Upper lobe of left lung (tissue), 6 donors: ENCODE measurements around the gene ASH1L. TPM values are rescaled to one million over a fixed set of nuclear protein-coding genes. Genes with fewer than 3 reads are reported as not detected.
"Not testable (repeated sequence)": the region's sequence is repeated elsewhere in the genome, so short reads cannot be mapped to it uniquely, and the experiment has no call there.

ENCODE experiments used
- ATAC-seq, 2 donors: fragments of 200-7000 bp; cut with Tn5 transposase; one replicate each; pipeline ENCODE4 v1.9.1; 2022; ENCODE audit warnings: mild to moderate bottlenecking in 2 of 2, moderate library complexity in 2 of 2; ENCODE audit not compliant: low FRiP score in 2 of 2
- DNase-seq, 2 donors: peaks; one replicate each; pipeline ENCODE4 v3.0.0-alpha.2; 2019 to 2020
- H3K27ac ChIP-seq, 4 donors: fragments of 200-600 bp; sonication (generic); one replicate each; pipeline ENCODE4 v1.5.1; 2016 to 2019
- H3K27me3 ChIP-seq, 4 donors: fragments of 200-600 bp; sonication (generic); one replicate each; pipeline ENCODE4 v1.5.1; 2017 to 2019
- H3K36me3 ChIP-seq, 4 donors: fragments of 200-600 bp; sonication (generic); one replicate each; pipeline ENCODE4 v1.5.1; 2016 to 2019
- H3K4me1 ChIP-seq, 4 donors: fragments of 200-600 bp; sonication (generic); one replicate each; pipeline ENCODE4 v1.5.1; 2018 to 2019
- H3K4me3 ChIP-seq, 4 donors: fragments of 200-600 bp; sonication (generic); one replicate each; pipeline ENCODE4 v1.5.1; 2017 to 2019; ENCODE audit warnings: mild to moderate bottlenecking in 2 of 4, moderate library complexity in 1 of 4
- H3K9me3 ChIP-seq, 4 donors: fragments of 200-600 bp; sonication (generic); one replicate each; pipeline ENCODE4 v1.5.1; 2018 to 2019
- EP300 ChIP-seq, 4 donors: sonication (generic); formaldehyde crosslinking; IDR thresholded peaks; one replicate each; pipeline ENCODE4 v1.5.1; 2017; ENCODE audit warnings: antibody characterized with exemption in 4 of 4, control low read depth in 2 of 4
- POLR2A ChIP-seq, 4 donors: fragments of 450-650 bp; IDR thresholded peaks; one replicate each; pipeline ENCODE4 v1.5.1; 2016 to 2017; ENCODE audit warnings: antibody characterized with exemption in 4 of 4, mild to moderate bottlenecking in 2 of 4
- POLR2AphosphoS5 ChIP-seq, 2 donors: sonication (generic); formaldehyde crosslinking; IDR thresholded peaks; one replicate each; pipeline ENCODE4 v1.5.1; 2017; ENCODE audit warnings: antibody characterized with exemption in 2 of 2
- WGBS, 2 donors: methylation state at CpG; one replicate each; pipeline ENCODE4 v1.1.5; 2017 to 2018; 5-methylcytosine and 5-hydroxymethylcytosine counted together
- total RNA-seq, 6 donors: library from RNA; depleted of rRNA in 4 of 6; stranded (reverse); fragments of >200 nt in 4 of 6; gene quantifications; one replicate each; pipeline versions ENCODE4 v1.1.0 to v1.2.1, GENCODE V29; 2016 to 2021
- TF ChIP-seq, protein P1 (sequence below), 6 experiments: fragments of 450-650 bp in 4 of 6; fragments of 200-600 bp in 2 of 6; sonication (generic) in 2 of 6; IDR thresholded peaks; one replicate each; pipeline ENCODE4 v1.5.1; 2016 to 2019; ENCODE audit warnings: antibody characterized with exemption in 6 of 6
- donor health status: DM: no; HTN: no; CAD: no; lungs with moderate emphysema.
- donor health status: DM: no; HTN: yes; CAD: no; lungs with severe emphysema.

ASH1L gene
- total RNA-seq, 6 donors from 2014 or later = 43.5 to 68.8 (median 55.1) TPM

DNA sequence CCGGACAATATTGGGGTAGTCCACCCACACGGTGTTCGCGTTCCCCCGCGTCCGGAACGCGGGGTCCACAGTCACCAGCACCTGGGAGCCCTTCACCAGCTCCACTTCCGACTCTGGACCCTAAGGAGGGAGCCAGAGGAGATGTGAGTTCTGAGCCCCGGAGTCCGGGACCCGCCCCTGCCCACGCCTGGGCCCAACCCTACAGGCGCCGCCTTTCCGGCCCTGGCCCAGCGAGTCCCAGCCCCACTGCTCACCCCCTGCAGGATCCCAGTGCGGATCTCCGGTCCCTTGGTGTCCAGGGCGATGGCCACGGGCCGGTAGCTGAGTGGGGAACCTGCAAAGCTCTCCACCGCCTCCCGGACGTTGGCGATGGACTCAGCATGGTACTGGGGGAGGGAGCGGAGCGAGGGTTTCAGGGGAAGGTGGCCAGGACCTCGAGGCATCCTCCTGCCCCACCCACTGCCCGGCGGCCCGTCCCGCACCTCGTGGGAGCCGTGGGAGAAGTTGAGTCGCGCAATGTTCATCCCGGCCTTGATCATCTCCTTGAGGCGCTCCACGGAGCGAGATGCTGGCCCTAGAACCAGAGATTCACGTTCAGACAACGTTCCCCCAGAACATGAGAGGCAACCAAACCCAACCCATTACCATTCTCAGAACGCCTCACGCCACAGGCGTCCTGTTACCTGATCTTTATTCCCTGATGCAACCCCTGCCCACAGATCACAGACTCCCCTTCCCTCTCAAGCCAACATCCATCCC lies 267.2 kb downstream of the ASH1L start:
- Histone ChIP-seq H3K27me3 (peaks cover 0 to 15% (median 7%) of the 10 kb centered on the region in 4 donors), H3K4me3 (no peak overlapping the region), H3K9me3 (no peaks in the 10 kb centered on the region), H3K36me3 (no peaks in the 10 kb centered on the region), H3K27ac (no peak overlapping the region), H3K4me1 (peaks cover 0 to 10% (median 7%) of the 10 kb centered on the region in 4 donors)
- 20 to 26% methylated on average over 17 to 30 of the region's 47 CpGs for WGBS, 2 donors
- TF ChIP-seq, protein P1, sequence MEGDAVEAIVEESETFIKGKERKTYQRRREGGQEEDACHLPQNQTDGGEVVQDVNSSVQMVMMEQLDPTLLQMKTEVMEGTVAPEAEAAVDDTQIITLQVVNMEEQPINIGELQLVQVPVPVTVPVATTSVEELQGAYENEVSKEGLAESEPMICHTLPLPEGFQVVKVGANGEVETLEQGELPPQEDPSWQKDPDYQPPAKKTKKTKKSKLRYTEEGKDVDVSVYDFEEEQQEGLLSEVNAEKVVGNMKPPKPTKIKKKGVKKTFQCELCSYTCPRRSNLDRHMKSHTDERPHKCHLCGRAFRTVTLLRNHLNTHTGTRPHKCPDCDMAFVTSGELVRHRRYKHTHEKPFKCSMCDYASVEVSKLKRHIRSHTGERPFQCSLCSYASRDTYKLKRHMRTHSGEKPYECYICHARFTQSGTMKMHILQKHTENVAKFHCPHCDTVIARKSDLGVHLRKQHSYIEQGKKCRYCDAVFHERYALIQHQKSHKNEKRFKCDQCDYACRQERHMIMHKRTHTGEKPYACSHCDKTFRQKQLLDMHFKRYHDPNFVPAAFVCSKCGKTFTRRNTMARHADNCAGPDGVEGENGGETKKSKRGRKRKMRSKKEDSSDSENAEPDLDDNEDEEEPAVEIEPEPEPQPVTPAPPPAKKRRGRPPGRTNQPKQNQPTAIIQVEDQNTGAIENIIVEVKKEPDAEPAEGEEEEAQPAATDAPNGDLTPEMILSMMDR (IDR thresholded peaks at IDR 0.05) = no peak
- TF ChIP-seq POLR2A (IDR thresholded peaks at IDR 0.05) (no peak), POLR2AphosphoS5 (IDR thresholded peaks at IDR 0.05) (no peak), EP300 (IDR thresholded peaks at IDR 0.05) (no peak)
- DNase-seq = peak in 1 of 2 donors; percentile 82
- ATAC-seq = peak in 1 of 2 donors; percentile 57

DNA sequence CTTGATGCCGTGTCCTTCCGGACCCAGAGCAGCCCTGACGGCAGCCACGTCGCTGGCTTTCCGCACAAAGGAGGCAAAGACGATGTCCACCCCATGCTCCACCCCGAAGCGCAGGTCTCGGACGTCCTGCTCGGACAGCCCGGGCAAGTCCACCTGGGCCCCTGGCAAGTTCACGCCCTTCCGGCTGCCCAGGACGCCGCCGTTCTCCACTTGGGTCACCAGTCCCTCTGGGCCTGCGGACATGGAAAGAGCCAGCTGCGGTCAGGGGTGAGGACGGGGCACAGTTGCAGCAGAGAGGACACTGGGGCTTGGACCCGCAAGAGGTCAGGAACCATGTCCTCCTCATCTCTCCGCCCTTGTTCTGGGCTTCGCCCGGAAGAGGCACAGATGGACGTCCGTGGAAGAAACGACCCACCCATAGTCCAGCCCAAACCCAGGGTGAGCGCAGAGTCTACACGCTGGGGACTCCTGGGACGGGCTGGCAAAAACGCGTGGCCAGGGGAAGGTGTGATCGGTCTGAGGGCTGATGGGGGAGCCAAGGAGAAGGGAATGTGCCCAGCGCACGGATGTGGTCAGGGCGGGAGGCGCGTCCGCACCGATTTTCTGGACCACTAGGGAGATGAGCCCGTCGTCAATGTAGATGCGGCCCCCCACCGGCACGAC lies 268.0 kb downstream of the ASH1L start:
- WGBS, 2 donors = 40 to 49% methylated on average over 15 to 46 of the region's 46 CpGs
- H3K27me3 ChIP-seq = peaks cover 0 to 15% (median 7%) of the 10 kb centered on the region in 4 donors
- ATAC-seq (peak in 1 of 2 donors; percentile 38), DNase-seq (peak in 1 of 2 donors; percentile 81)
- no peaks in the 10 kb centered on the region for H3K36me3 ChIP-seq
- H3K9me3 ChIP-seq = no peaks in the 10 kb centered on the region
- H3K4me3 ChIP-seq = no peak overlapping the region
- peaks cover 0 to 10% (median 7%) of the 10 kb centered on the region in 4 donors for H3K4me1 ChIP-seq
- H3K27ac ChIP-seq = no peak overlapping the region
- TF ChIP-seq, protein P1 (IDR thresholded peaks at IDR 0.05) = no peak

DNA sequence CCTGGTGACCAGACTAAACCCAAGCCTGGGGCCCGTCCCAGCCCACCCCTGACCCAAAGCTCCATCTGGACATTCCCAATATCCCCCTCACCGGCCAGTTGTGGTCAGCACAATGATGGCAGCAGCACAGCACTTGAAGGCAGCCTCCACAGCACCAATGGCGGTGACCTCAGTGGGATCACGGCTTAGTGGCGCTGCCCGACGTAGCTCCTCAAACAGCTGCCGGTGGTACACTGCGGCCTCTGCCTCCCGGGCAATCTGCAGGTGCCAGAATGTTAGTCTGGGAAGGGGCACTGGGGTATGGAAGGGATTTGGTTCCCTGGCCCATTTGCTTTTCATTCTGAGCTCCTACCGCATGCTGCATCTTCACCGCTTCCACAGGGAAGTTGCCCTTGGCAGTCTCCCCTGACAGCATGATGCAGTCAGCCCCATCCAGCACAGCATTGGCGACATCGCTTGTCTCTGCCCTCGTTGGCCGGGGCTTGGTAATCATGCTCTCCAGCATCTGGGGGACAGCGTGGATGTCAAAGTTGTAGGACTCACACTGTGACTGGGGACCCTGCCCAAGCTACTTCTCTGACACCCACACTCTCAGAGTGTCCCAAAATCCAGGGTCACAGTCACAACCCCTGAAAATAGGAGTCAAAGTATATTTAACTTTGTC lies 269.4 kb downstream of the ASH1L start:
- peaks cover 0 to 15% (median 7%) of the 10 kb centered on the region in 4 donors for H3K27me3 ChIP-seq
- 79 to 88% methylated on average over 4 to 16 of the region's 17 CpGs for WGBS, 2 donors

DNA sequence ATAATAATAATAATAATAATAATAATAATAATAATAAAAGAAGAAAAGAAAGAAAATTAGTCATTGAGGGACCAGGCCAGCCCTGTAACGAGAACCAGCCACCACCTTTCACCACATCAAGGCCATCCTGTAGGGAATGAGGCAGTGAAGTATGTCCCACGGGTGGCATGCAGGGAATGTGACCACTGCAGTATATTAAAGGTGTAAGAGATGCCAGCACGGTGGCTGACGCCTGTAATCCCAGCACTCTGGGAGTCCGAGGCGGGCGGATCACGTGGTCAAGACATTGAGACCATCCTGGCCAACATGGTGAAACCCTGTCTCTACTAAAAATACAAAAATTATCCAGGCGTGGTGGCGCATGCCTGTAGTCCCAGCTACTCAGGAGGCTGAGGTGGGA lies 271.6 kb downstream of the ASH1L start:
- not testable (repeated sequence) for H3K36me3 ChIP-seq, H3K4me1 ChIP-seq, DNase-seq, H3K4me3 ChIP-seq, H3K9me3 ChIP-seq, H3K27ac ChIP-seq, ATAC-seq
- 83 to 90% methylated on average over 10 of the region's 10 CpGs for WGBS, 2 donors
- peaks cover 0 to 15% (median 7%) of the 10 kb centered on the region in 4 donors for H3K27me3 ChIP-seq

More for the DNA sequence above, 269.4 kb downstream of the ASH1L start:
- no peak overlapping the region for H3K27ac ChIP-seq
- no peak overlapping the region for H3K4me3 ChIP-seq
- DNase-seq = peak in 1 of 2 donors; percentile 54
- no peaks in the 10 kb centered on the region for H3K9me3 ChIP-seq
- H3K36me3 ChIP-seq = no peaks in the 10 kb centered on the region
- TF ChIP-seq, protein P1 (IDR thresholded peaks at IDR 0.05) = no peak
- TF ChIP-seq POLR2A (IDR thresholded peaks at IDR 0.05) (no peak), EP300 (IDR thresholded peaks at IDR 0.05) (no peak), POLR2AphosphoS5 (IDR thresholded peaks at IDR 0.05) (no peak)
- peaks cover 0 to 10% (median 7%) of the 10 kb centered on the region in 4 donors for H3K4me1 ChIP-seq
- ATAC-seq = no peak

DNA sequence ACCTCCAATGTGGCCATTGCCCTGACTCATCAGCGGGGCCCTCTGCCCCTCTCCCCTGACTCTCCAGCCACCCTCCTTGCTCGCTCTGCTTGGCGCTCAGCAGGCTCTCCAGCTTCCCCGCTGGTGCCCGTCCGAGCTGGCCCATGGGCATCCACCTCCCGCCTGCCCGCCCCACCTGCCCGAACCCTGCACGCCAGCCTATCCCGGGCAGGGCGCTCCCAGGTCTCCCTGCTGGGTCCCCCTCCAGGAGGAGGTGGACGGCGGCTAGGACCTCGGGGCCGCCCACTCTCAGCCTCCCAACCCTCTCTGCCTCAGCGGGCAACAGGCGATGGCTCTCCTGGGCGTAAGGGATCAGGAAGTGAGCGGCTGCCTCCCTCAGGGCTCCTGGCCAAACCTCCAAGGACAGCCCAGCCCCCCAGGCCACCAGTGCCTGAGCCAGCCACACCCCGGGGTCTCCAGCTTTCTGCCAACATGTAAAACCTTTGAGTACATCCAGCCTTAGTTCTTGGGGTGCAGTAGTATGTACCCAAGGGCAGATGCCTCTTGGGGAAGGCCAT lies 274.5 kb downstream of the ASH1L start:
- DNase-seq (peak in 1 of 2 donors; percentile 67), ATAC-seq (no peak)
- no peak overlapping the region for H3K27ac ChIP-seq
- no peaks in the 10 kb centered on the region for H3K9me3 ChIP-seq
- WGBS, 2 donors = 93 to 96% methylated on average over 14 to 20 of the region's 21 CpGs
- no peaks in the 10 kb centered on the region for H3K4me1 ChIP-seq
- no peaks in the 10 kb centered on the region for H3K36me3 ChIP-seq
- no peak overlapping the region for H3K4me3 ChIP-seq
- no peaks in the 10 kb centered on the region for H3K27me3 ChIP-seq
- TF ChIP-seq EP300 (IDR thresholded peaks at IDR 0.05) (no peak), POLR2A (IDR thresholded peaks at IDR 0.05) (no peak), POLR2AphosphoS5 (IDR thresholded peaks at IDR 0.05) (no peak)
- TF ChIP-seq, protein P1 (IDR thresholded peaks at IDR 0.05) = no peak
